ENCODE results near the gene RIMKLA. TPM values are rescaled to one million over a fixed set of nuclear protein-coding genes. Genes with fewer than 3 reads are reported as not detected.
A peak's percentile ranks its signal among the peaks of the same experiment; 100 is the strongest.

The RIMKLA gene
- total and polyA plus RNA-seq, 2 of the 13 experiments (the other 11 are each of a cell fraction or from before 2014, with no cell fraction given), result 2.5 to 3.8 TPM

GRCh38 chr1:42334240-42335049 lies 46.1 kb upstream of the RIMKLA start:
- in situ Hi-C loops (cut with HindIII; ENCODE audit: extremely low pct_ligation_motif_present, low pct_unique_long_range_greater_than_20kb) (loop anchor here (25.0 kb wide), 1 partner anchor 403 kb away; the partner anchor contains the start of gene CLDN19), intact Hi-C loops (cut with micrococcal nuclease; ENCODE audit: unreplicated experiment) (loop anchor here (5.0 to 10.0 kb wide), 2 partner anchors 128 to 410 kb away; partner anchors contain the start of genes CCDC30 and CLDN19)
- peaks cover 48% of the 10 kb centered on the region for H3K4me1 ChIP-seq (ENCODE audit: insufficient read depth, low read length)
- peak overlapping the region; percentile 93 for H3K27ac ChIP-seq (ENCODE audit: extremely low read length, insufficient read depth, low read length)
- DNase-seq (ENCODE audit: low spot score) (peak; percentile 65), ATAC-seq (peak; percentile 81), FAIRE-seq (no peak)
- H3K4me2 ChIP-seq (ENCODE audit: low read depth, low read length), result peak overlapping the region; percentile 75
- POLR2A ChIA-PET, result interaction anchor here (0.8 to 1.7 kb wide), 4 partner anchors 9 to 348 kb away, joined by 4 to 9 read pairs (median 5); no protein-coding TSS in a partner anchor
- WGBS (ENCODE audit: low lambda C conversion rate), result 1% methylated on average over 17 of the region's 58 CpGs
- peak overlapping the region; percentile 92 for H3K9ac ChIP-seq (ENCODE audit: insufficient read depth, low read depth, low read length)
- no peaks in the 10 kb centered on the region for H3K36me3 ChIP-seq (replicated peaks in 1 of 2; ENCODE audit: control insufficient read depth in 1 of 2, insufficient read depth in 2 of 2, low read length in 2 of 2)
- peak overlapping the region; percentile 86 to 97 (median 95) for H3K4me3 ChIP-seq (replicated peaks in 1 of 3; ENCODE audit: insufficient read depth in 1 of 3, low read depth in 2 of 3, low read length in 3 of 3)
- no peak overlapping the region for H2AFZ ChIP-seq (ENCODE audit: low read length)
- H3K79me2 ChIP-seq (ENCODE audit: insufficient read depth, low read length), result peaks cover 53% of the 10 kb centered on the region
- no peaks in the 10 kb centered on the region; a peak in 1 of 5 replicates for H3K27me3 ChIP-seq (ENCODE audit: control insufficient read depth in 1 of 2, insufficient read depth in 2 of 2, low read length in 2 of 2)
- peaks cover 36% of the 10 kb centered on the region for H4K20me1 ChIP-seq (ENCODE audit: insufficient read depth, low read length)
- CTCF ChIA-PET (ENCODE audit: low intra/inter-chr PET ratio, low total read pairs), result no interaction called here
- no peaks in the 10 kb centered on the region for H3K9me3 ChIP-seq (ENCODE audit: low read length)
- no TSS peak for BruUV-seq (replicated peaks)
- no peak for TF ChIP-seq ZNF556 (CRISPR knock-in tag; IDR thresholded peaks at IDR 0.05; ENCODE audit: borderline replicate concordance)
- no peak for TF ChIP-seq NFYC (CRISPR knock-in tag; IDR thresholded peaks at IDR 0.05)
- TF ChIP-seq KAT8 (CRISPR knock-in tag; IDR thresholded peaks at IDR 0.05), result 0 out of 2 replicates have a peak, but pooled peaks have one; percentile 14
- TF ChIP-seq KMT2B (CRISPR knock-in tag; IDR thresholded peaks at IDR 0.05), result 0 out of 2 replicates have a peak, but pooled peaks have one; percentile 19
- TF ChIP-seq AGO2 (optimal IDR thresholded peaks at IDR 0.05; ENCODE audit: low read depth, low read length), result peak; percentile 60
- TF ChIP-seq CHD2 (IDR thresholded peaks at IDR 0.05; ENCODE audit: low read depth, low read length), result no peak
- TF ChIP-seq ZFP82 (CRISPR knock-in tag; IDR thresholded peaks at IDR 0.05; ENCODE audit: borderline replicate concordance), result peak; percentile 23; the same call in 1 of the 2 replicates
- TF ChIP-seq SP2 (CRISPR knock-in tag; IDR thresholded peaks at IDR 0.05), result no peak
- TF ChIP-seq DBP (CRISPR knock-in tag; IDR thresholded peaks at IDR 0.05; ENCODE audit: not compliant biosample characterization), result no peak
- TF ChIP-seq CENPX (CRISPR knock-in tag; IDR thresholded peaks at IDR 0.05), result no peak
- peak; percentile 49; the same call in 1 of the 2 replicates for TF ChIP-seq ZMYM3 (CRISPR knock-in tag; IDR thresholded peaks at IDR 0.05)
- 0 out of 2 replicates have a peak, but pooled peaks have one; percentile 37 for TF ChIP-seq TFDP2 (CRISPR knock-in tag; IDR thresholded peaks at IDR 0.05)
- TF ChIP-seq ZNF280B (CRISPR knock-in tag; IDR thresholded peaks at IDR 0.05; ENCODE audit: borderline replicate concordance), result 0 out of 2 replicates have a peak, but pooled peaks have one; percentile 28
- 0 out of 2 replicates have a peak, but pooled peaks have one; percentile 9 for TF ChIP-seq HBP1 (CRISPR knock-in tag; IDR thresholded peaks at IDR 0.05; ENCODE audit: low read depth)
- no peak for TF ChIP-seq GPBP1L1 (CRISPR knock-in tag; IDR thresholded peaks at IDR 0.05)
- peak; percentile 67 for TF ChIP-seq HDAC1 (CRISPR knock-in tag; IDR thresholded peaks at IDR 0.05)
- TF ChIP-seq KLF12 (CRISPR knock-in tag; IDR thresholded peaks at IDR 0.05; ENCODE audit: borderline replicate concordance), result no peak

All from HepG2 (cell line).